SW 1271 (cell line): ENCODE measurements around the gene SDSL.
A peak's percentile ranks its signal among the peaks of the same experiment; 100 is the strongest.

Experiments used
- DNase-seq, 2 experiments: peaks; one replicate each; lab custom pipeline; 2025; lab: John Stamatoyannopoulos, UW

The SDSL gene

DNA sequence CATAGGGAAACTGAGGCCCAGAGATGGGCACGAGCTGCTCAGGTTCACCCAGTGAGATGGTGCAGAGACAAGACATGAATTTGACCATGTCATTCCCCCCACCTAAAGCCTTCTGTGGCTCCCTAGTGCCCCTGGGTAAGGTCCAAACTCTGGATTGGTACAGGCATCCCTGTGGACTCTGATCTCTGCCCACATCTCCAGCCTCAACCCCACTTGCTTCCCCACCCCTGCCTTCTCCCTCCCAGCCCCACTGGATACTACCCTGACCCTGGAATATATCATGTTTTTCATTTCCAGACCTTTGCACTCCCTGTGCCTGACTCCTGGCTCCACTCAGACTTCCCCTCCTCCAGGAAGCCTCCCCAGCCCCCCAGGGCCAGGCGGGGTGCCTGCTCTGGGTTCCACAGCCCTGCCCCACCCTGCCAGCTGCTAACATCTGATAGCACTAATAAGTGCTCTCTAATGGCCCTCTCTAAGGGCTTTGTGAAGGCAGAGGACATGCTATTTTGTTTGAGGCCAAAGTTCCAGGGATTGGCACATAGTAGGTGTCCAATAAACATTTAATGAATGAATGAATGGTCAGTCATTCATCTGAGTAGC is 1.1 kb upstream of the SDSL start:
- DNase-seq = no peak

DNA sequence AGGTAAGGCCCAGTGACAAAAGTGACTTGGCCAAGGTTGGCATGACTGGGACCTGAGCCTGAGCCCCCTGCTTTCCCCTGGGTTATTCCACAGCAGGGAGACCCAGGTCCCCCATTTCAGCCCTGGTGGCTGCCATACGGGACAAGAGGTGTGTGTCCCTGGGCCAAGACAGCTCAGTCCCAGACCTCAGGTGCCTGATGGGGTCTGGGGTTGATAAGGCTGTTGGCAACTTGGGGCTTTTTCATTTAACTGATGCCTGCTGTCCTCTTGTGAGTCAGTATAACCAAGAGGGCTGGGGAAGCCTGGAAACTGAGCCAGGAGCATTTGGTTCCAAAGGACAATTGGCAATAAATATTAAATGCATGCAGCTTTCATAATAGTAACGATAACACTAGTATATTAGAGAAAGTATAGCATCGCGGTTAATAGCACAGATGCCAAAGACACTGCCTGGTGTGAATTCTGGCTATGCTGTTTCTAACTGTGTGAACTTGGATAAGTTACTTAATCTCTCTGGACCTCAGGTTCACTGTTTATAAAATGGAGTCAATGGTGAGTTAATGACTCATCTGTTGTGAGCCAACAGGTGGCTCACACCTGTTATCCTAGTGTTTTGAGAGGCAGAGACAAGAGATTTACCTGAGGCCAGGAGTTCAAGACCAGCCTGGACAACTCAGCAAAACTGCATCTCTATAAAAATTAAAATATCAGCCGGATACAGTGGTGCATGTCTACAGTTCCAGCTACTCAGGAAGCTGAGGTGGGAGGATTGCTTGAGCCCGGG is 898 bp downstream of the SDSL start:
- no peak for DNase-seq

DNA sequence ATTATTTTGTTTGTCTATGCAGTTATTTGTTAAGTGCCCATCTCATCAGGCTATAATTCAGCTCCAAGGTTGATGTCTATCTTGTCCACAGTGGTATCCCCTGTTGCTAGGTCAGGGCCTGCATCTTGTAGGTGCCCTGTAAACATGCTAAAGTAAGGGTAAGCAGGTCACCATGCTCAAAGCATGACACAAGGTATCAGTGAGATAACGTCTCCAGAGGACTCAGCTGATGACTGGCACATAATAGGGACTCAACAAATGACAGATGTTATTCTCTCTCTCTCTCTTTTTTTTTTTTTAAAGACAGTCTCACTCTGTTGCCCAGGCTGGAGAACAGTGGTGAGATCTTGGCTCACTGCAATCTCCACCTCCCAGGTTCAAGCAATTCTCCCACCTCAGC is 2.3 kb downstream of the SDSL start:
- DNase-seq = no peak

DNA sequence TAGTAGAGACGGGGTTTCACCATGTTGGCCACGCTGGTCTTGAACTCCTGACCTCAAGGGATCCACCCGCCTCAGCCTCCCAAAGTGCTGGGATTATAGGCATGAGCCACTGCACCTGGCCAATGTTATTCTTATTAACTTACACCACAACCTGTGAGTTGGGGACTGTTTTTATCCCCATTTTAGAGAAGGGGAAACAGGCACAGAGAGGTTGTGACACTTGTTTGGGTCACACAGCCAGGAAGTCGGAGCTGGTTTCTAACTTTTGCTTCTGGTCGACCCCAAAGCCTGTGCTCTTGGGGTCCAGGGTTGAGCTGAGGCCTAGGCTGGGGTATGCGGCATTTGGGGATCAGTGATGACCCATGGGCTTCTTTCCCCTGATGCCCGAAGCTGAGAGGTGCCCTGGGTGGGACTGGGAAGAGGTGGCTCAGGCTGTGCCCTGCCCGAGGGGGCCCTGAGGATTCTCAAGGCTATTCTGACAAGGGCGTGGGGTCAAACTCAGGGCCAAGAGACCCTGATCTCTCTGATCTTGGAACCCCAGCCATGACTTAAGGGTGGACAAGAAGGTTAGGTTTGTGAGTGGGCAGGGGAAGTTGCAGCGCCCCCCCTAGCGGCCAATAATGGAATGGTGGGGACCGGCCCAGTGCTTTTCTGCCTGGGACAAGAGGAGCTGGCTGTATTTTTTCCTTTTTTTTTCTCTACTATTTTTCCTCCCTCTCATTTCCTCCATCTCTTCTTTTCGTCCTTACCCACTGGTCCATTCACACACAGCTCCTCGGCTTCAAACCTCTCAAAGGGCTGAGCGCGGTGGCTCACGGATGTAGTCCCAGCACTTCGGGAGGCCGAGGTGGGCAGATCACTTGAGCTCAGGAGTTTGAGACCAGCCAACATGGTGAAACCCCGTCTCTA is 3.0 kb downstream of the SDSL start:
- DNase-seq = peak in 1 of 2 experiments; percentile 64

DNA sequence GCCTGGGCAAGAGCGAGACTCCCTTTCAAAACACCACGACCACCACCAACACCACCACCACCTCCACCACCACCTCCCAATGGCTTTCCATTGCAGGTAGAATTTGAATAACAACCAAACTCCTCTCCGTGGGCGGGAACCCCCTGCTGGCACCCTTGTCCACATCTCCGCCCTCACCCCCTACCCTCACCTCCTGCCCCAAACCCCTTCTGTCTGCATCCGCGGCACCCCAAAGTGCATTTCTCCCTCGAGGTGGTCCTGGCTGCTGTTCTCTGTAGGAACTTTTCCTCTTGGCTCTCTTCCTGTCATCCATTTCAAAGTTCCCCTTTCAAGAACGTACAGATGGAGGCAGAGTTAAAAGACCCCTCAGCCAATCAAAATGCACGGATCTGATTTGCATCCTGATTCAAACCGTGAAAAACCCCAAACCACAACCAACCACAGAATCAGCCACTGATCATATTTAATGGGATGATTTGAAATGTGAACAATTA is 3.8 kb downstream of the SDSL start:
- no peak for DNase-seq

DNA sequence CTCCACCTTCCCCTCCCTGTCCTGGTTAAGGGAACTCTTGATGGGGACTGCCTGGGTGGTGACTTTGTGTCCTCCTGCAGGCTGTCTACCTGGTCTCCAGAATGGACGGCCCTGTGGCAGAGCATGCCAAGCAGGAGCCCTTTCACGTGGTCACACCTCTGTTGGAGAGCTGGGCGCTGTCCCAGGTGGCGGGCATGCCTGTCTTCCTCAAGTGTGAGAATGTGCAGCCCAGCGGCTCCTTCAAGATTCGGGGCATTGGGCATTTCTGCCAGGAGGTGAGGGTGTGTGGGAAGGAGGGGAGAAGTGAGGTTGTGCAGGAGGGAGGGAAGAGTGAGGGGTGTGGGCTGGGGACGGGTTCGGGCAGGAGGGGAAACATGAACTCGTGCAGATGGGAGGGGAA is 5.7 kb downstream of the SDSL start:
- no peak for DNase-seq

DNA sequence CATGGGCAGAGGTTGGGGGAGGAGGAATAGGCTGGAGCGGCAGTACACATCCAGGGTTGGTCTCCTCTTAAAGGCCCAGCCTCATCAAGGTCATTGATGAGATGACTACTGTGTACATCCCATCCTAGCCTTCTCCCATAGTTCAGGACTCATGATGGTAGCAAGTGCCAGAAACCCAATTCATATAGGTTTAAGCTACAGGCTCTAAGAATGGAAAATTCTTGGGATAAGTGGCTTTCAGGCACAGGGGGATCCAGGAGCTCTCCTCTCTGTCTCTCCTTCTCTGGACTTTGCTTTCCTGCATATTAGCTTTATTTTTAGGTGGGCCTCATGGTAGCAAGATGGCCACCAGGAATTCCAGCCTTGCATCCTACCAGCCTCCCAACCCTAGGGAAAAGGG is 6.3 kb downstream of the SDSL start:
- DNase-seq = no peak

DNA sequence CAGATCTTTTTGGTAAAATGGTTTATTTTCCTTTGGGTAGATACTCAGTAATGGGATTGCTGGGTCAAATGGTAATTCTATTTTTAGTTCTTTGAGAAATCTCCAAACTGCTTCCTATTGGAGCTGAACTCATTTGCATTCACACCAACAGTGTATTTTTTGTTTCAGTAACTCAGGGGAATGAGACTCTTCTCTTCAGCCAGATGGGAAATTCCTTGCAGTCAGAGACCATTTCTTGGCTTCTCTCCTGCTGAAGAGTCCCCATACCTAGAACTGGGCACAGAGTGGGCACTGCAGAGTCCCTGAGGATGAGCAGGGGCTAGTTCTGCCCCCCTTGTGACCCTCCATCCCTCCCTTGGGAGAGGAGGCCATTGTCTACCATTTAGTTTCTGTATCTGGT is 10.8 kb downstream of the SDSL start:
- DNase-seq = no peak

DNA sequence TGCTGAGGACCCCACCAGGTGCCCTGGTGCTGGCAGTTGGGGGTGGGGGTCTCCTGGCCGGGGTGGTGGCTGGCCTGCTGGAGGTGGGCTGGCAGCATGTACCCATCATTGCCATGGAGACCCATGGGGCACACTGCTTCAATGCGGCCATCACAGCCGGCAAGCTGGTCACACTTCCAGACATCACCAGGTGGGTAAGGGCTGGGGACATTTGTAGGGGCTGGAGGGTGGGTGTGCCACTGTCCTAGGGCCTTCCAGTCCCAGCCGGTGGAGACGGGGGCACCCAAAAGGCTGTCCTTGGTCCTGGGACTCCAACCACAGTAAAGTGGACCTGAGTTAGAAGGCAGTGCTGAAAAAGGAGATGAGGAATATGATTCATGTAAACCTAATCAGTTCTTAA is 13.2 kb downstream of the SDSL start:
- DNase-seq = no peak

DNA sequence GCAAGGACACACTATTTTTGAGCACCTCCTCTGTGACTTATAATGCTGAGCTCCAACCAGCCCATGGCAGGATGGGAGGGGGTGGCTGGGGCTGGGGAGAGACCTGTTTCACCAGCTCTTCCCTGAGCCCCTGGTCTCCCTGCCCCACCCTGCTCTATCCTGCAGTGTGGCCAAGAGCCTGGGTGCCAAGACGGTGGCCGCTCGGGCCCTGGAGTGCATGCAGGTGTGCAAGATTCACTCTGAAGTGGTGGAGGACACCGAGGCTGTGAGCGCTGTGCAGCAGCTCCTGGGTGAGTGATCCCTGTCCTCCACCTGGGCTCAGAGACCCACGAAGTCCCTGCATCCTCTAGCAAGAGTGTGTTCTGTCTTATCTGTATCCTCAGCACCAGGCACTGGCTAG is 14.4 kb downstream of the SDSL start:
- DNase-seq = no peak

DNA sequence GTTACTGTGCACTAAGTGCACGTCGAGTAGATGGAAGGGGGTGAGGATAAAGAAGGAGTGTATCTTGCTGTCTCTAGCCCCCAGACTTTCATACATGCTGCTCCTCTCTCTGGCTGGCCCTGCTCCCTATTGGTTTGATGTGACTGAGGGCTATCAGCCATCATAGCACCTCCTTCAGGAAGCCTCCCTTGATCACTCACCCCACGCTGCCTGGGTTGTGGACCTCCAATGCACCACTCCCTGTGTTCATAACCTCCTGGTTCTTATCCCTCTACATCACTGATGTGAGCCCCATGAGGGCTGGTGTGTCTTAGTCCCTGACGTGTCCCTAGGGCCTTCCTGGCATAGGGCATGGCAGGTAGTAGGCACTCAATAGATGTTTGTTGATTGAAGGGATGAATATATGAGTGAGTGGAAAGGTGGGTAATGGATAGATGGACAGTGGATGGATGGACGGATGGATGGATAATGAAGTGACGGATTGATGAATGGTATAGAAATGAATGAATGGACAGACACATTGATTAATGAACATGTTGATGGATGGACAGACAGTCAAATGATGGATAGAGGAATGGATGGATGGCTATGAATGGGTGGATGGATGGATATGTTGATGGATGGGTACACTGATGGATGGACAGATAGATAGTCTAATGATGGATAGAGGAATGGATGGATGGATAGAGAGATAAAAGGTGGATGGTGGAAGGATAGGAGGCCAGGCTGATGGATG is 15.0 kb downstream of the SDSL start:
- no peak for DNase-seq

DNA sequence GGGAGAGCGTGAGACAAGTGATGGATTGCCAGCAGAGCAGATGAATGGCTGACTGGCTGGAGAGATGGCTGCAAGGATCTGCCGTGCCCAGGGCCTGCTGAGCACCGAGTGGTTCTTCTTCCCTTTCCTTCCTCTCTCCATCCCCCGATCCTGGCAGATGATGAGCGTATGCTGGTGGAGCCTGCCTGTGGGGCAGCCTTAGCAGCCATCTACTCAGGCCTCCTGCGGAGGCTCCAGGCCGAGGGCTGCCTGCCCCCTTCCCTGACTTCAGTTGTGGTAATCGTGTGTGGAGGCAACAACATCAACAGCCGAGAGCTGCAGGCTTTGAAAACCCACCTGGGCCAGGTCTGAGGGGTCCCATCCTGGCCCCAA is 15.5 kb downstream of the SDSL start:
- DNase-seq = no peak

DNA sequence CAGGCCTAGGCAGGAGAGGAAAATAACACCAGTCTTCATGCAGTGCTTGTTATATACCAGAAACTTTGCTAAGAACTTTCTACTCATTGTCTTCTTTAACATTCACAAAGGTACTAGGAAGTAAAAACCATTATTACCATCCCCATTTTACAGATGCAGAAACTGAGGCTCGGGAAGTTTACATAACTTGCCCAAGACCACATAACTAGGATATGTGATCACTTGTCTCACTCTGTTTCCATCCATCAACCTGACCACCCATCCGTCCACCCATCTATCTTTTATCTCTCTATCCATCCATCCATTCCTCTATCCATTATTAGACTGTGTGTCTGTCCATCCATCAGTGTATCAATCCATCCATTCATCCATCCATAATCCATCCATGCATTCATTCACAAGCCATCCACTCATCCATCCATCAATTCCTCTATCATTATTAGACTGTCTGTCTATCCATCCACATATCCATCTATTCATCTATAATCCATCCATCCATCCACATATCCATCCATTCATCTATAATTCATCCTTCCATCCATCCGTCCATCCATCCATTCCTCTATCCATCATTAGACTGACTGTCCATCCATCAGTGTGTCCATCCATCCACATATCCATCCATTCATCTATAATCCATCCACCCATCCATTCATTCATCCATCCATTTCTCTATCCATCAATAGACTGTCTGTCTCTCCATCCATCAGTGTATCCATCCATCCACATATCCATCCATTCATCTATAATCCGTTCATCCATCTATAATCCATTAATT is 16.5 kb downstream of the SDSL start:
- no peak for DNase-seq

DNA sequence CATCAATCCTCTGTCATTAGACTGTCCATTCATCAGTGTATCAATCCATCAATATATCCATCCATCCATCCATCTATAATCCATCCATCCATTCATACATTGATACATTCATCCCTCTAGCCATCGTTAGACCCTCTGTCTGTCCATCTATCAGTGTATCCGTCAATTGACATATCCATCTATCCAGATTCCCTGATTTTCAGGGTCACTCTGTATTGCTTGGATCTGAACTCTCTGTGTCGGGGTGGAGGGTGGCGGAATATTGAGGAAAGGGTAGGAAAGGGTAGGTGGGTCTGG is 17.1 kb downstream of the SDSL start:
- no peak for DNase-seq

DNA sequence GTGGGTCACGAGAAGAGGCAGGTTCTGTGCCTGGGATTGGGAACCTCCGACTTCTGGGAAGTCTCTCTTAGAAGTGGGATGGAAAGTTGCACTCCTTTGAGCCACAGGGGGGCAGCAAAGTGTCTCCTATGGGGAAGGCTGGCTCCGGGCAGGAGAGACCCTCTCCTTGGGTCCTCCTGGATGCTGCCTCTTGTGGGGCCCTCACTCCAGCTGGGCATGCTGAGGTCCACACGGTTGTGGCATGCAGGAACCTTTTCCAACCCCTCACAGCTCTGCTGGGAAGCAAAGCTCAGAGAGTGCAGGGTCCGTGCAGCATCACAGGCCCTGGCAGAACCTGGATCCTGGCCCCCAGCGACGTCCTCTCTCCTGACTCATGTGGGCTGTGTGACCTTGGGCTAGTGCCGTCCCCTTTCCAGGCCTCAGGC is 17.4 kb downstream of the SDSL start:
- peak in 1 of 2 experiments; percentile 32 for DNase-seq

DNA sequence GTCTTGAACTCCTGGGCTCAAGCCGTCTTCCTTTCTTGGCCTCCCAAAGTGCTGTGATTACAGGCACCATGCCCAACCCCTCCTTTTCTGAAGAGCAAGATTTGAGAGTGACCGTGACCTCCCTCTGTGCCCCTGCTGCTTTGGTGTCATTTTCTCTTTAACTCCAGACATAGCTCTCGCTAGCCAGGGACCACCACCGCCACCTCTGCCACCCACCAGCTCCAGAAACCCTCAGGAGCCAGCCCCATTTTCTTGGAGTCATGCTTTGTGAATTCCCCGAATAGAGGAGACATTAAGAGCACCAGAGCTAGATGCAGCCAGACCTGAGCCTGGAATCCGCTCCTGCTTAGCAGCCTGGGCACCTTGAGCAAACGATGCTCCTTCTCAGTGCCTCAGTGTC is 18.2 kb downstream of the SDSL start:
- no peak for DNase-seq

DNA sequence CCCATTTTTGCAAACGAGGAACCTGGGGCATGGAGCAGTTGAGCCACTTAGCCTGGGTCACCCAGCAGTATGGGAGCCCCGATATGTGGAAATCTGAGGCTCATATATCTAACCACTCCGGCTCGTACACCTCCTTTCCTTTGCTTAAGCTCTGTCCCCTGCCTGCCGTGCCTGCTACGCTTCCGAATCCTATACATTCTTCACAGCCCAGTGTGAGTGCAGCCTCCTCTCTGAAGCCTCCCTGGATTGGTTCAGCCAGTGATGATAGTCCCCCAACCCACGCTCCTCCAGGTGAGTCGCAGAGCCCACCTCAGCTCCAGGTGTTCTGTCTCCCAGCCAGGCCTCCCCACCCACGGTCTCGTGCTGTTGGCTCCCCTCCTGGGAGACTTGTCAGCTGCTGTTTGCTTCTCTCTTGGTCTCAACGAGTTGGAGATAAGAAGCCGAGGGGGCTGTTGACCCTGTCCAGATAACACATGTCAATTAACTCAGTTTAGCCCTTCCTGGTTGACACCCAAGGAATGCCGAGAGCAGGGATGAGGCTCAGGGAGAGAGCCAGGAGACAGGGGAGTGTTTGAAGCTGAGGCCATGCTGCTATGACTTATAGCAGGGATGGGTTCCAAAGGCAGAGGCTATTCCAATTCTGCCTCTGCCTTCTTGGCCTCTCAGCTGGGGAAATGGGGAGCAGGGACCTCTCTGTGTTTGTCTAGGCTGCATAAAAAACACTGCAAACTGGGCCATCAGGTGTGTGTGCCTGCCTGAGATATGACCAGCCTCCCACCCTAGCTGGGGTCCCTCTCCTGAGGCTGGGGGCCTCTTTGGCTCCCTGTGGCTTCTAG is 19.0 kb downstream of the SDSL start:
- no peak for DNase-seq

DNA sequence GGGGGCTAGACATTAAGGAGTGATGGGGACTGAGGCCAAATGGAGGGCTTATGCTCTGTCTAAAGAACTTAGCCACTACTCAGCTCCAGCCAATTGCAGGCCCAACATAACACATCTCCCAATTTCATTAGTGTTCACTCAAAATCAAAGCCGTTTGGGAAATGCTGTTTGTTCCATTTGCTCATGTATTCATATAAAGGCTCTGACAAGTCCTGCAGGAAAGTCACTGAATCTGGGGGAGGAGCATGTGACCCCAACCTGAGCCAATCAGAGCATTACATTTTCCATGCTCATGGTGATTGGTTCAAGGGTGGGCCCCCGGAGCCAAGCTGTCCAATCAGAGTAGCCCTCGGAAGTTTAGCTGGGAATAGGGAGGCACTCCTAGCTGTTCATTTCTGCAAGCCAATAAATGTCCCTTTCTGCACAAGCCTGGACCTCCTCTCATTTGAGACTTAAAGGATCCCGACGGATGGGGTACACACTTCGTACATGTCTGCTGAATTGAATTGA is 20.9 kb downstream of the SDSL start:
- no peak for DNase-seq

DNA sequence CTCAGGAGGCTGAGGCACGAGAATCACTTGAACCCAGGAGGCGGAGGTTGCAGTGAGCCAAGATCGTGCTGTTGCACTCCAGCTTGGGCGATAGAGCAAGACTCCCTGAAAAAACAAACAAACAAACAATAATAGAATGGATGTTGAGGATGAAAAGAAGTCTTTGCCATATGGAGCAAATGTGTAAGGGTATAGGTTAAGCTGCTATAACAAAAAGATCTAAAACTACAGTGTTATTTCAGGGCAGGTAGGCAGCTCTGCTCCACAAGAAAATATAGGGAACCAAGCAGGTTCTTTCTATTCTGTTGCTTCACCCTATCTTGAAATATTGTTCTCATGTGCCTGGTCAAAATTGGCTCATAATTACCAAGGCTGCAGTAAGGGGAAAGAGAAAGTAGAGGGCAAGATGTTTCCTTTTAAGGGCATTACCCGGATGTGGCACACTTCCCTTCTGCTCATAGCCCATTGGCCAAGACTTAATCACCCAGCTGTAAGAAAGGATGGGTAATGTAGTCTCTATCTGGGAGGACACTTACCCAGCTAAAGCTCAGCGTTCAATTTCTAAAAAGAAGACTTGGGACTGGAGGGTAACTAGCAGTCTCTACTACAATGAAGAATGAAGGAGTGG is 23.5 kb downstream of the SDSL start:
- no peak for DNase-seq

DNA sequence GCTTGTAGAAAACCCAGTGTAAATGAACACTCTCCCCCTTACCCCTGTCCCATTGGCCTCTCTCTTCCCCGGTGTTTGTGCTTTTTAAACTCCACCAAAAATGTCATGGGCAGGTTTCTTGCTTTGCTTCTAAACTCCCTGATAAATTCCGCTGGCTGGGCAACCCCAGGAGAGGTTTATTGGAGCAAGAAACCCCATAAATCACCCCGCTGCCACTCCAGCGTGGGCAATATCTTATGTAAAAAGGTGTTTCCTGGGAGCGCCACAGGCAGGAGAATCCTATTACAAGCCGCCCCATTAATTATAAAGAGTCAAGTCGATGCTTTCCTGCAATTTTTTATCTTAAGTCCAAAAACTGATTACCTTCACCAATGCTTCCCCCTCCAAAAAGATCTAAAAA is 26.7 kb downstream of the SDSL start:
- DNase-seq = no peak
